SU-DHL-6 (cell line): ENCODE results near the gene NTRK3.

Source experiments
- H2AFZ ChIP-seq: fragments of 200-600 bp; sonication (generic); 2 replicates; pipeline ENCODE4 v1.6.1; 2014; ENCODE audit warnings: low read depth, mild to moderate bottlenecking, moderate library complexity, mixed read lengths, antibody characterized with exemption, low read length; ENCODE audit not compliant: severe bottlenecking
- H3F3A ChIP-seq: fragments of 200-600 bp; shearing (Covaris generic); 2 replicates; pipeline ENCODE4 v1.6.0; 2016; ENCODE audit warnings: antibody characterized with exemption, mild to moderate bottlenecking; ENCODE audit not compliant: insufficient read depth
- H3K27ac ChIP-seq: fragments of 200-600 bp; sonication (generic); 2 replicates; pipeline ENCODE4 v1.5.1; 2016; ENCODE audit warnings: low read depth, mild to moderate bottlenecking, low read length, moderate library complexity, mixed read lengths
- H3K27me3 ChIP-seq: fragments of 200-600 bp; sonication (generic), shearing (Covaris generic); 2 replicates; pipeline ENCODE4 v1.6.0; 2014; ENCODE audit warnings: mild to moderate bottlenecking, low read length
- H3K36me3 ChIP-seq: fragments of 200-600 bp; sonication (generic); 2 replicates; pipeline ENCODE4 v1.6.1; 2014; ENCODE audit warnings: mild to moderate bottlenecking, low read length, mixed read lengths
- H3K4me2 ChIP-seq: fragments of 300-600, 200-600 bp; shearing (Covaris generic), sonication (generic); 2 replicates; pipeline ENCODE4 v1.6.0; 2014; ENCODE audit warnings: low read length, low read depth, mild to moderate bottlenecking; ENCODE audit not compliant: poor library complexity, severe bottlenecking
- H3K4me3 ChIP-seq: fragments of 200-600 bp; sonication (generic); 2 replicates; pipeline ENCODE4 v1.5.1; 2014; ENCODE audit warnings: antibody characterized with exemption, low read length, mild to moderate bottlenecking, mixed read lengths; ENCODE audit not compliant: insufficient read depth, poor library complexity, severe bottlenecking
- H3K79me2 ChIP-seq: fragments of 200-600 bp; sonication (generic); 2 replicates; pipeline ENCODE4 v1.6.1; 2014; ENCODE audit warnings: mild to moderate bottlenecking, low read length, moderate library complexity; ENCODE audit not compliant: insufficient read depth
- H3K9ac ChIP-seq: fragments of 200-600 bp; sonication (generic); 2 replicates; pipeline ENCODE4 v1.7.0; 2014; ENCODE audit warnings: mild to moderate bottlenecking, low read length
- H3K9me2 ChIP-seq: fragments of 200-600 bp; sonication (generic); replicated peaks from 2 replicates; pipeline ENCODE4 v1.6.1; 2014; ENCODE audit warnings: low read length; ENCODE audit not compliant: insufficient read depth
- H3K9me3 ChIP-seq: fragments of 200-600 bp; sonication (generic); 2 replicates; pipeline ENCODE4 v1.6.1; 2014; ENCODE audit warnings: low read length, mixed read lengths; ENCODE audit not compliant: insufficient read depth
- H4K20me1 ChIP-seq: fragments of 200-600 bp; sonication (generic); 2 replicates; pipeline ENCODE4 v1.6.1; 2014; ENCODE audit warnings: low read depth, mild to moderate bottlenecking, antibody characterized with exemption, low read length, moderate library complexity, mixed read lengths
- EZH2phosphoT487 ChIP-seq: fragments of 200-600 bp; sonication (generic), shearing (Covaris generic); conservative IDR thresholded peaks from 2 replicates; pipeline ENCODE4 v1.6.1; 2018; ENCODE audit warnings: mild to moderate bottlenecking, antibody characterized with exemption, low read length, moderate library complexity, mixed read lengths
- TF ChIP-seq, protein P1 (sequence below): fragments of 200-600 bp; sonication (generic); IDR thresholded peaks from one replicate; pipeline ENCODE4 v1.5.1; 2017; ENCODE audit warnings: antibody characterized with exemption, mild to moderate bottlenecking, low read length, moderate library complexity; ENCODE audit not compliant: insufficient read depth, poor library complexity, severe bottlenecking

The NTRK3 gene

DNA sequence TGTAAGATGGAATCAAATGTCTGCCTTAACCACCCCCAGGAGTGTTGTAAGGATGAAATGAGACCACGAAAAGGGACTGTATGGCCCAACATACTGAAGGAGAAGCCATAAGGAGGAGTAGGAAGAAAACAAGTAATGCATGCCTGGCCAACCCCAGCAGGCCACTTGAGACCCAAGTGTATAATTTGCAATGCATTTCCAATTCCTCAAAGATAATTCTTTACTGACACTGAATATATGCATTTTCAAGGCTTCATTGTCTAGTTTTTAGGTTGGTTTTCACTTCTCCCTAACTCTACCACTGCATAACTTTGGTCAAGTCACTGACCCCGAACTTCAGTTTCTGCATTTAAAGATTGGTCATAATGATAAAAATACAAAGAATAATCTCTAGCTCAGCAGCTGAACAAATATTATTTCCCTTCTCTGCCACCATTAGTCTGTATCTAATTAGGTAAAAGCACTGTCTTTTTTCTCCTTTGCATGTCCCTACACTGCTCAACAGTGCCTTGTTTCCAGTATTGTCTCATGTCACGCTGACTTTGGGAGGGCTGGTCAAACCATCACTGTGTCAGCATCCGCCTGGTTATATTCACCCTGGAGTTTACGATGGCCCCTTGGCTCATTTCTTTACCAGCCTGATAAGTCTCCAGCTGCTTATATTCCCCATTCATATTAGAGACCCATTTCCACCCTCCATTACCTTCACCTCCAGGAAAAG, 378.6 kb downstream of the NTRK3 start:
- no peak overlapping the region for H3K4me3 ChIP-seq
- no peaks in the 10 kb centered on the region for H4K20me1 ChIP-seq
- no peaks in the 10 kb centered on the region for H3K9me3 ChIP-seq
- H3K9ac ChIP-seq = no peak overlapping the region
- no peak overlapping the region for H3K27ac ChIP-seq
- no peak overlapping the region for H3K4me2 ChIP-seq
- no peaks in the 10 kb centered on the region for H3F3A ChIP-seq
- no peak overlapping the region for H2AFZ ChIP-seq
- H3K36me3 ChIP-seq = no peaks in the 10 kb centered on the region
- H3K9me2 ChIP-seq = no peaks in the 10 kb centered on the region
- TF ChIP-seq, protein P1, sequence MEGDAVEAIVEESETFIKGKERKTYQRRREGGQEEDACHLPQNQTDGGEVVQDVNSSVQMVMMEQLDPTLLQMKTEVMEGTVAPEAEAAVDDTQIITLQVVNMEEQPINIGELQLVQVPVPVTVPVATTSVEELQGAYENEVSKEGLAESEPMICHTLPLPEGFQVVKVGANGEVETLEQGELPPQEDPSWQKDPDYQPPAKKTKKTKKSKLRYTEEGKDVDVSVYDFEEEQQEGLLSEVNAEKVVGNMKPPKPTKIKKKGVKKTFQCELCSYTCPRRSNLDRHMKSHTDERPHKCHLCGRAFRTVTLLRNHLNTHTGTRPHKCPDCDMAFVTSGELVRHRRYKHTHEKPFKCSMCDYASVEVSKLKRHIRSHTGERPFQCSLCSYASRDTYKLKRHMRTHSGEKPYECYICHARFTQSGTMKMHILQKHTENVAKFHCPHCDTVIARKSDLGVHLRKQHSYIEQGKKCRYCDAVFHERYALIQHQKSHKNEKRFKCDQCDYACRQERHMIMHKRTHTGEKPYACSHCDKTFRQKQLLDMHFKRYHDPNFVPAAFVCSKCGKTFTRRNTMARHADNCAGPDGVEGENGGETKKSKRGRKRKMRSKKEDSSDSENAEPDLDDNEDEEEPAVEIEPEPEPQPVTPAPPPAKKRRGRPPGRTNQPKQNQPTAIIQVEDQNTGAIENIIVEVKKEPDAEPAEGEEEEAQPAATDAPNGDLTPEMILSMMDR = no peak
- TF ChIP-seq EZH2phosphoT487 = no peak
- no peaks in the 10 kb centered on the region for H3K27me3 ChIP-seq
- H3K79me2 ChIP-seq = no peaks in the 10 kb centered on the region

DNA sequence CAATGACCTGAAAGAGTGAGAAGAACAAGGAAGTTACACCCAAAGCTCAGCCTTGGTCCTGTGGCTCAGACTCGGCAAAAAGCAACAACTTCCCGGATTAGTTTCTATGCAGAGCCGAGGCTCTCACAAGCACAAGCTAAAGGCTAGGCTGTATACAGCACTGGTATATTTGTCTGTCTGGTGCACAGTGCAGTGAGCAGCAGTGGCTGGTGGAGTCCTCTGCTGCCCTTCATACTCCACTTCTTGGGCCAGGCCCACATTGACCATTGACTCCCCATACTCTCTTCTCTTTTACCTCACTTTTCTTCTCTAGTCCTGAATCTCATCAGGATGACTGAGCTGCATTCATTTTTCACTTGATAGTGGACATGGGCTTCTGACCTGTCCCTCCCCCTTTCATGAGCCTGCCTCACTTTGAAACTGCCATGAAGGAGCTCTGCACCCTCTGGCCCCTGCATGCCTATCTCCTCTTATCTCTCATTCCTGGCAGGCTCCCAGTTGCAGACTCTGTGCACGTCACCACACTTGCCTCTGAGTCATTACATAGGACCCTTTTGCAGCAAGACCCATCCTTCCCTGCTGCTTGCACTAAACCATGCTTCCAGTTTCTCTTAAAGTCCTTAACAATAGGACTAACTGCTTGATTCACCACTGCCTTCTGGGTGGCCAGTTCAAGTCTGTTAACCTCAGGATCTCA, 379.3 kb downstream of the NTRK3 start:
- H2AFZ ChIP-seq = no peak overlapping the region
- no peaks in the 10 kb centered on the region for H3K9me2 ChIP-seq
- no peaks in the 10 kb centered on the region for H3K36me3 ChIP-seq
- TF ChIP-seq, protein P1 = no peak
- no peak for TF ChIP-seq EZH2phosphoT487
- no peak overlapping the region for H3K4me2 ChIP-seq
- no peaks in the 10 kb centered on the region for H3F3A ChIP-seq
- H3K27ac ChIP-seq = no peak overlapping the region
- no peak overlapping the region for H3K9ac ChIP-seq
- H4K20me1 ChIP-seq = no peaks in the 10 kb centered on the region
- H3K27me3 ChIP-seq = no peaks in the 10 kb centered on the region
- no peaks in the 10 kb centered on the region for H3K79me2 ChIP-seq
- H3K9me3 ChIP-seq = no peaks in the 10 kb centered on the region
- no peak overlapping the region for H3K4me3 ChIP-seq

DNA sequence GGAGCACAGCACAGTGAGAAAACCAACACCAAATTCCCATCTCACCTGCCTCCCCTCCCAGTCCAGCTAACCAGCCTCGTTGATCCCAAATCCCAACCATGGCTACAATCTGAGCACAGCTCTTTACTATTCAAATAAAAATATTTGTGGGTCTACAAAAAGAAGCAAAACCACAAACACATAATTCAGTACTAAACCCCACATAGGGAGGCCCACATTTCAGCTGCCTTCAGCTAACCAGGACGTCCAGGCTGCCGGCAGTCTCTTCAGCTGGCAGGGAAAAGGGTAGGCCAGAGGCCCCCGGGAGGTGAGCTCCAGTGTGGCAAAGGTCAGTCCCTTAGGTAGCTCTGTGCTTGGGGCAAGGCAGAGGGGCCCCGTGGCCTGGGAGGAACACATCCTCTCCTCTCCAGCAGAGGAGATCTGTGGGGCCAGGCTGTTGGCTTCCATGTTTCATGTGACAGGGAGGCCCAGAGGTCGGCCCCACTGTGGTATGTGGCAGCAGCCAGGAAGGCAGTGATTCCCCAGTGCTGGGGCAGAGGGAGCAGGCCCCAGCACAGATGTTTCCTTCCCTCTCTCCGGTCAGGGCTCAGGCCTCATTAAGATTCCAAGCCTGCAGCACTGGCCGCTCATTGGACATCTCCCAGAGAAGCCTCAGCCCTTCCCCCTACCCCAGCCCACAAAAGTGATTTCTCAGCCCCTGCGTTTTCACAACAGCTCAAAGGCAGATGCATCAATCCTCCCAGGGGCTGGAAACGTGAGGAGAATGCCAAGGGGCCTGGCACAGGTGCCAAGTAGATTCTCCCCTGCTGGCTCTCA, 381.4 kb downstream of the NTRK3 start:
- no peaks in the 10 kb centered on the region for H3K9me2 ChIP-seq
- H3K4me2 ChIP-seq = no peak overlapping the region

More for the DNA sequence above, 381.4 kb downstream of the NTRK3 start:
- Histone ChIP-seq H3K27me3 (no peaks in the 10 kb centered on the region), H3K9me3 (no peaks in the 10 kb centered on the region), H3F3A (no peaks in the 10 kb centered on the region), H3K27ac (no peak overlapping the region), H2AFZ (no peak overlapping the region), H4K20me1 (no peaks in the 10 kb centered on the region), H3K4me3 (no peak overlapping the region), H3K9ac (no peak overlapping the region), H3K36me3 (no peaks in the 10 kb centered on the region), H3K79me2 (no peaks in the 10 kb centered on the region)
- TF ChIP-seq, protein P1 = no peak
- no peak for TF ChIP-seq EZH2phosphoT487
